Neural crest cell (in vitro differentiated cells): Measurements from ENCODE around the gene TMEM126B. TPM values are rescaled to one million over a fixed set of nuclear protein-coding genes. Genes with fewer than 3 reads are reported as not detected.
"Not testable (repeated sequence)": the region's sequence is repeated elsewhere in the genome, so short reads cannot be mapped to it uniquely, and the experiment has no call there.

Experiments used
- DNase-seq: peaks from one replicate; pipeline ENCODE4 v3.0.0; 2021; ENCODE audit warnings: low read depth, mixed read lengths, low spot score
- H3K27ac Mint-ChIP-seq: one replicate; pipeline ENCODE4 v1.8.0; 2021; ENCODE audit warnings: mild to moderate bottlenecking, mixed read lengths; ENCODE audit not compliant: unreplicated experiment
- H3K27me3 Mint-ChIP-seq: 2 replicates; pipeline ENCODE4 v1.8.0; 2021; ENCODE audit warnings: low read depth, mild to moderate bottlenecking, mixed read lengths
- H3K36me3 Mint-ChIP-seq: 2 replicates; pipeline ENCODE4 v1.8.0; 2021; ENCODE audit warnings: low read depth, mild to moderate bottlenecking, mixed read lengths
- H3K4me1 Mint-ChIP-seq: 2 replicates; pipeline ENCODE4 v1.8.0; 2021; ENCODE audit warnings: mixed read lengths
- H3K4me3 Mint-ChIP-seq: one replicate; pipeline ENCODE4 v1.8.0; 2021; ENCODE audit warnings: mild to moderate bottlenecking, mixed read lengths
- H3K9me3 Mint-ChIP-seq: 2 replicates; pipeline ENCODE4 v1.8.0; 2021; ENCODE audit warnings: mixed read lengths
- total RNA-seq: library from RNA; stranded (reverse); gene quantifications from 2 replicates; pipeline ENCODE4 v1.2.1, GENCODE V29; 2021
- TF ChIP-seq, protein P1 (sequence below): fragments of 200-600 bp; sonication (generic); conservative IDR thresholded peaks from 2 replicates; pipeline ENCODE4 v1.5.0; 2021; ENCODE audit warnings: antibody characterized with exemption, mild to moderate bottlenecking

TMEM126B gene
- total RNA-seq, 1 donor from 2014 or later: 48.4 TPM

DNA sequence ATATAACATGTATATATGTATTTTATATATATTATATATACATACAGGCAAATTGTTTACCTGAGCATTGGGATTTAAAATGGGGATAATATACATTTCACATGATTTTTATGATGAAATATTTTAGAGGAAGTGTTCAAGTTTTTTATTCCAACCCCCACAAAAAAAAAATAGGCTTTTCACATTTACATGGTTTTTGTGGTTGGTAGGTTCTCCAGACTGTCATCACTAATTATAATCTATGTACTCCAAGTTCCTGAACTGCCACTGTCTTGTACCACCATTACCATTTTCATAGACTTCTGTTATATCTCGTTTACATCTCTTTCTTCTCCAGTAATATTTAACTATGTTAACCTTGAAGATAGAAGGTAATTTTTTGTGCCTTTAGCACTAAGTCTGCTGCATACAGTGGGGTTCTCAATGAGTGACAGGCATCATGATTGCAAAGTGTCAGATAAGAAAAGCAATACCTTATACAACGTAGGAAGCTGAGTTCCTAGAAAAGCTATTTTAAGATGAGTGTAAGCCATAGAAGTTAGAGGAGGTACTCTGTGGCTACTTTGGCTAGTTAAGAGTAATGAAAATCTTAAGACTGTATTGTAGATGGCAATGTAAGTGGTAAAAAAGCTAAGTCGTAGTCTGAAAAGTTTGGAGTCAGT, 24.5 kb downstream of the TMEM126B start:
- H3K27ac Mint-ChIP-seq: no peak overlapping the region

DNA sequence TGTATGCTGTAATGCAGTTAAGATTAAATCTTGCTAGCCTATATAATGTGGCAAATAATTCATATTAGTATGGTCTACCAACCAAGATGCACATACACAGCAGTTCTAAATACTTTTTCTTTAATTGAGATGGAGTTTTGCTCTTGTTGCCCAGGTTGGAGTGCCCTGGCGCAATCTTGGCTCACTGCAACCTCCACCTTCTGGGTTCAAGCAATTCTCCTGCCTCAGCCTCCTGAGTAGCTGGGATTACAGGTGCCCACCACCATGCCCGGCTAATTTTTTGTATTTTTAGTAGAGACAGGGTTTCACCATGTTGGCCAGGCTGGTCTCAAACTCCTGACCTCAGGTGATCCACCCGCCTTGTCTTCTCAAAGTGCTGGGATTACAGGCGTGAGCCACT, 25.9 kb downstream of the TMEM126B start:
- H3K27ac Mint-ChIP-seq, H3K4me3 Mint-ChIP-seq: not testable (repeated sequence)

More for the DNA sequence above, 24.5 kb downstream of the TMEM126B start:
- Mint-ChIP-seq H3K4me3 (no peak overlapping the region), H3K9me3 (no peaks in the 10 kb centered on the region), H3K4me1 (peaks cover 16% of the 10 kb centered on the region), H3K36me3 (no peaks in the 10 kb centered on the region), H3K27me3 (no peaks in the 10 kb centered on the region)
- TF ChIP-seq, protein P1, sequence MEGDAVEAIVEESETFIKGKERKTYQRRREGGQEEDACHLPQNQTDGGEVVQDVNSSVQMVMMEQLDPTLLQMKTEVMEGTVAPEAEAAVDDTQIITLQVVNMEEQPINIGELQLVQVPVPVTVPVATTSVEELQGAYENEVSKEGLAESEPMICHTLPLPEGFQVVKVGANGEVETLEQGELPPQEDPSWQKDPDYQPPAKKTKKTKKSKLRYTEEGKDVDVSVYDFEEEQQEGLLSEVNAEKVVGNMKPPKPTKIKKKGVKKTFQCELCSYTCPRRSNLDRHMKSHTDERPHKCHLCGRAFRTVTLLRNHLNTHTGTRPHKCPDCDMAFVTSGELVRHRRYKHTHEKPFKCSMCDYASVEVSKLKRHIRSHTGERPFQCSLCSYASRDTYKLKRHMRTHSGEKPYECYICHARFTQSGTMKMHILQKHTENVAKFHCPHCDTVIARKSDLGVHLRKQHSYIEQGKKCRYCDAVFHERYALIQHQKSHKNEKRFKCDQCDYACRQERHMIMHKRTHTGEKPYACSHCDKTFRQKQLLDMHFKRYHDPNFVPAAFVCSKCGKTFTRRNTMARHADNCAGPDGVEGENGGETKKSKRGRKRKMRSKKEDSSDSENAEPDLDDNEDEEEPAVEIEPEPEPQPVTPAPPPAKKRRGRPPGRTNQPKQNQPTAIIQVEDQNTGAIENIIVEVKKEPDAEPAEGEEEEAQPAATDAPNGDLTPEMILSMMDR: no peak
- DNase-seq: no peak

DNA sequence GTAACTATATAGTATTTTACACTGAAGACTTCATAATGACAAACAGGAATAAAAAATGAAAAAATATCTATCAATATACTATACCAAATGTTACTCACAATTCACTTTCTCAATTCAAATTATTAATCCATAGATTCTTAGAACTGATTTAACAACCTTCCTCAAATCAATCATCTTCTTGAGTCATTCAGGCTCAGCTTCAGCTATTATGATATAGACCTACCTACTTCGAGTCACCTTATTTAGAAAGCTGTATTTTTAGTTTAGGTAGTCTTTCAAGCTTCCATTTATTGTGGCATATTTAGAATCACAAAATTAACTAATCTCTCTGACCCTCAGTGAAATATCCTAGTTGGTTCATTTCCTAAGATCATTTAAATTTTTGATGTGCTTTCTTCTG, 28.4 kb downstream of the TMEM126B start:
- H3K4me3 Mint-ChIP-seq: no peak overlapping the region
- TF ChIP-seq, protein P1: no peak
- no peaks in the 10 kb centered on the region for H3K27me3 Mint-ChIP-seq
- H3K36me3 Mint-ChIP-seq: peaks cover 5% of the 10 kb centered on the region
- H3K9me3 Mint-ChIP-seq: no peaks in the 10 kb centered on the region
- H3K27ac Mint-ChIP-seq: no peak overlapping the region
- peaks cover 29% of the 10 kb centered on the region for H3K4me1 Mint-ChIP-seq
- DNase-seq: no peak

More for the DNA sequence above, 25.9 kb downstream of the TMEM126B start:
- H3K9me3 Mint-ChIP-seq, H3K27me3 Mint-ChIP-seq, H3K36me3 Mint-ChIP-seq, DNase-seq: not testable (repeated sequence)
- peaks cover 10% of the 10 kb centered on the region for H3K4me1 Mint-ChIP-seq

DNA sequence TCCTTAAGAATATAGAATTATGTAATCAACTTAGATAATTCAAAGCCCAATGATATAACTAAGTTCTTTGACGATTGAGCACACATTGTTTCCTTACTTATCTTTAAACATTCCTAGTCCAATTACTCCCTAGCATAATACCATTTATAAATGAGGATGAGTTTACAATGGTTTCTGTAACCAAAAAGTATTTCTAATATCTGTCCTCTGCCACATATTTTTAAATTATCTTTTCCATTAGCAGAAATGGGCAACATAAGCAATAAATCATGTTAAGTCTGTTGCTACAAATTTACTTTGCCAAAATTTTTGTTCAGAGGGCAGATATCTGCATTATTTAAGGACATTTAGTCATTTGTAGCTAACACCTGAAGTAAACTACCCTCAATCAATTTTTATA, 29.8 kb downstream of the TMEM126B start:
- Mint-ChIP-seq H3K36me3 (peaks cover 10% of the 10 kb centered on the region), H3K27me3 (no peaks in the 10 kb centered on the region), H3K4me3 (no peak overlapping the region), H3K9me3 (no peaks in the 10 kb centered on the region), H3K4me1 (peaks cover 40% of the 10 kb centered on the region), H3K27ac (no peak overlapping the region)
- no peak for DNase-seq
- TF ChIP-seq, protein P1: no peak

DNA sequence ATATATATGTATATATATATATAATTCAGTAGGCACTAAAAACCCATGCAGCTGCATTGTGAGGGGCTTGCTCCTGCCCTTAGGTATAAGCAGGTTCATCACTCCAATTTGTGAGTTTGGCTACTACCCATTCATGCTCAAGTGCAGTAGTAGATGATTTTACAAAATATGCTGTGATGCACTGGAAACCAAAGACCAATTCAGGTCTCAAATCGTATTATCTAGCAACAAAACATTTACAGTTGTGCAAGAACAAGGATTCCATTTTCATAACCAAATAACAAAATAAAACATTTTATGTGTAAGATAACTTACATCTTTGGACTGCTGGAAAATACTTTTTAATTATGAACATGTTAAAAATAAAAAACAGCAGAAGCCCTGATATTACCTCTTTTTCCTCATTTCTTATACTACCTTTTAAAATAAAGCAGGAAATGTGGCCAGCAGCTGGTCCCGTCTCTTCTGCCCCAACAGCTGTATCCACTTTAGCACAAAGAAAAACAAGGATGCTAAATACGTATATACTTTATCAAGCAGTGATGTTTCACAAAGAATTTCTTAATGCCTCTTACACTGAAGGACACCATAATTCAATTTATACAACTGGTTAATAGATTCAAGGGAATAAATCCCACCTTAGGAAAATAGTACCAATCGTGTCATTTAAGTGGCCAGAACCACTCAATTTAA, 33.7 kb downstream of the TMEM126B start:
- no peaks in the 10 kb centered on the region for H3K27me3 Mint-ChIP-seq
- no peaks in the 10 kb centered on the region for H3K9me3 Mint-ChIP-seq
- TF ChIP-seq, protein P1: no peak
- no peak overlapping the region for H3K27ac Mint-ChIP-seq
- H3K36me3 Mint-ChIP-seq: peaks cover 19% of the 10 kb centered on the region
- H3K4me3 Mint-ChIP-seq: peak overlapping the region; percentile 84
- DNase-seq: no peak
- peaks cover 59% of the 10 kb centered on the region for H3K4me1 Mint-ChIP-seq
